Measurements from ENCODE around the gene MOGAT2.
"Not testable (repeated sequence)": the region's sequence is repeated elsewhere in the genome, so short reads cannot be mapped to it uniquely, and the experiment has no call there.

Gene MOGAT2

GRCh38 chr11:75719340-75720239 lies 2.0 kb downstream of the MOGAT2 start:
- no peak for DNase-seq (ENCODE audit: low read depth)

GRCh38 chr11:75720639-75721038 lies 3.0 kb downstream of the MOGAT2 start:
- no peak for DNase-seq (ENCODE audit: low read depth)

- DNase-seq (ENCODE audit: low read depth) = no peak
Measured at GRCh38 chr11:75721852-75722668, 4.4 kb downstream of the MOGAT2 start.

- no peak for DNase-seq (ENCODE audit: low read depth)
Measured at GRCh38 chr11:75722669-75723042, 5.0 kb downstream of the MOGAT2 start.

- no peak for DNase-seq (ENCODE audit: low read depth)
Measured at GRCh38 chr11:75725547-75726320, 8.1 kb downstream of the MOGAT2 start.

- no peak for DNase-seq (ENCODE audit: low read depth)
Measured at GRCh38 chr11:75728992-75729391, 11.4 kb downstream of the MOGAT2 start.

- DNase-seq (ENCODE audit: low read depth) = no peak
Measured at GRCh38 chr11:75731095-75731494, 13.5 kb downstream of the MOGAT2 start.

- no peak for DNase-seq (ENCODE audit: low read depth)
Measured at GRCh38 chr11:75733071-75733430, 15.4 kb downstream of the MOGAT2 start.

GRCh38 chr11:75733431-75734107 lies 15.9 kb downstream of the MOGAT2 start:
- no peak for DNase-seq (ENCODE audit: low read depth)

GRCh38 chr11:75734491-75735180 lies 17.0 kb downstream of the MOGAT2 start:
- no peak for DNase-seq (ENCODE audit: low read depth)

- no peak for DNase-seq (ENCODE audit: low read depth)
Measured at GRCh38 chr11:75735181-75735845, 17.7 kb downstream of the MOGAT2 start.

- DNase-seq (ENCODE audit: low read depth) = no peak
Measured at GRCh38 chr11:75737314-75737713, 19.7 kb downstream of the MOGAT2 start.

- DNase-seq (ENCODE audit: low read depth) = no peak
Measured at GRCh38 chr11:75740681-75741080, 23.0 kb downstream of the MOGAT2 start.

- DNase-seq (ENCODE audit: low read depth) = not testable (repeated sequence)
Measured at GRCh38 chr11:75743159-75743558, 25.5 kb downstream of the MOGAT2 start.

- DNase-seq (ENCODE audit: low read depth) = no peak
Measured at GRCh38 chr11:75743711-75744563, 26.3 kb downstream of the MOGAT2 start.

- DNase-seq (ENCODE audit: low read depth) = no peak
Measured at GRCh38 chr11:75745807-75746206, 28.2 kb downstream of the MOGAT2 start.

- not testable (repeated sequence) for DNase-seq (ENCODE audit: low read depth)
Measured at GRCh38 chr11:75748729-75749273, 31.2 kb downstream of the MOGAT2 start.

- not testable (repeated sequence) for DNase-seq (ENCODE audit: low read depth)
Measured at GRCh38 chr11:75754933-75755332, 37.3 kb downstream of the MOGAT2 start.

- DNase-seq (ENCODE audit: low read depth) = no peak
Measured at GRCh38 chr11:75757651-75758050, 40.0 kb downstream of the MOGAT2 start.
